DMS79 (cell line): ENCODE data around the gene CENPP.

Source experiments
- DNase-seq: peaks from one replicate; lab custom pipeline; 2025; lab: John Stamatoyannopoulos, UW

CENPP gene

GRCh38 chr9:92509050-92509449 lies 183.3 kb downstream of the CENPP start:
- no peak for DNase-seq

GRCh38 chr9:92510747-92511146 lies 185.0 kb downstream of the CENPP start:
- DNase-seq: no peak

GRCh38 chr9:92512622-92513021 lies 186.9 kb downstream of the CENPP start:
- no peak for DNase-seq

- no peak for DNase-seq
Measured at GRCh38 chr9:92513349-92513748, 187.6 kb downstream of the CENPP start.

GRCh38 chr9:92514635-92515034 lies 188.9 kb downstream of the CENPP start:
- no peak for DNase-seq

- DNase-seq: no peak
Measured at GRCh38 chr9:92516521-92516920, 190.8 kb downstream of the CENPP start.

- no peak for DNase-seq
Measured at GRCh38 chr9:92517046-92517445, 191.3 kb downstream of the CENPP start.

- DNase-seq: no peak
Measured at GRCh38 chr9:92518199-92518598, 192.4 kb downstream of the CENPP start.

- no peak for DNase-seq
Measured at GRCh38 chr9:92520837-92521236, 195.1 kb downstream of the CENPP start.

GRCh38 chr9:92522983-92523970 lies 197.5 kb downstream of the CENPP start:
- DNase-seq: no peak

- no peak for DNase-seq
Measured at GRCh38 chr9:92524881-92525280, 199.1 kb downstream of the CENPP start.

- no peak for DNase-seq
Measured at GRCh38 chr9:92525306-92525705, 199.6 kb downstream of the CENPP start.

- no peak for DNase-seq
Measured at GRCh38 chr9:92527291-92527828, 201.6 kb downstream of the CENPP start.

- no peak for DNase-seq
Measured at GRCh38 chr9:92527832-92528521, 202.2 kb downstream of the CENPP start.

GRCh38 chr9:92528522-92528849 lies 202.7 kb downstream of the CENPP start:
- DNase-seq: no peak

GRCh38 chr9:92529124-92529523 lies 203.4 kb downstream of the CENPP start:
- no peak for DNase-seq

- DNase-seq: no peak
Measured at GRCh38 chr9:92530893-92531292, 205.1 kb downstream of the CENPP start.

GRCh38 chr9:92534204-92534603 lies 208.5 kb downstream of the CENPP start:
- DNase-seq: no peak

- DNase-seq: no peak
Measured at GRCh38 chr9:92534674-92535073, 208.9 kb downstream of the CENPP start.

- DNase-seq: no peak
Measured at GRCh38 chr9:92535940-92536850, 210.4 kb downstream of the CENPP start, which contains the start of gene ECM2. Gene ECM2, minus strand, starts transcription at chr9:92535990. Its CDS starts 13,124 bp downstream, at chr9:92522866.

GRCh38 chr9:92538541-92538940 lies 212.8 kb downstream of the CENPP start:
- DNase-seq: no peak

GRCh38 chr9:92543972-92544371 lies 218.2 kb downstream of the CENPP start:
- DNase-seq: no peak
